Iris pigment epithelial cell (primary cell): ENCODE results near the gene IZUMO2.
"Not testable (repeated sequence)": the region's sequence is repeated elsewhere in the genome, so short reads cannot be mapped to it uniquely, and the experiment has no call there.

Experiments
- DNase-seq: peaks from one replicate; pipeline ENCODE4 v3.0.0-alpha.2; 2011; ENCODE audit warnings: low read depth

IZUMO2 gene

DNA sequence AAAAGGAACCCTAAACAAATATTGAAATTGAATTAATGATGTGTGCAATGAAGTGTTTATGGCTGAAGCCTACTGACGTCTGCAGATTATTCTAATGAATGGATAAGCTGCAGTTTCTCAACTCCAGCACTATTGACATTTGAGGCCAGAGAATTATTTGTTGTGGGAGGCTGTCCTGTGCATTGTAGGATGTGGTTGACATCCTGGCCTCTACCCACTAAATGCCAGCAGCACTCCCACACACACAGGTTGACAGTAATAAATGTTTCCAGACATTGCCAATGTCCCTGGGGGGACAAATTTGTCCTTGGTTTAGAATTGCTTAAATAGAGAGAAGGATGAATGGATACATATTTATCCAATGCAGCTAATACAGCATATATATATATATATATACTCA lies 21.1 kb upstream of the IZUMO2 start:
- DNase-seq: no peak

DNA sequence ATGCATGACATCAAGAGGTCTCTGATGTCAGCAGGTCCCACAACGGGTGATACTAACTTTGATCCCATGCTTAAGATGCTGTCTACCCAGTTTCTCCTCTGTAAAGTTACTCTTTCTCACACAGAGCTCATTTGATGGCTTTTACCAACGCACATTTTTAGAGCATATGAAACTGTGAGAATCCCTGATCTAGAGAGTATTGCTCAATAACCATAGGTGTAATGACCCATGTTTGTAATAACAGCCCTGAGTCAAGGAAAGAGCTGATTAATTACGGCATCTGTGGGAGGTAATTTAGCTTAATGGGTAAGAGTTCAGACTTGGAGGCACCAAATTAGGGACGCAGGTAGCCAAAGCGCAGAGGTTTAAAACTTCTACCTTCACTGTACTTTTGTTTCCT lies 18.0 kb upstream of the IZUMO2 start:
- DNase-seq: no peak

DNA sequence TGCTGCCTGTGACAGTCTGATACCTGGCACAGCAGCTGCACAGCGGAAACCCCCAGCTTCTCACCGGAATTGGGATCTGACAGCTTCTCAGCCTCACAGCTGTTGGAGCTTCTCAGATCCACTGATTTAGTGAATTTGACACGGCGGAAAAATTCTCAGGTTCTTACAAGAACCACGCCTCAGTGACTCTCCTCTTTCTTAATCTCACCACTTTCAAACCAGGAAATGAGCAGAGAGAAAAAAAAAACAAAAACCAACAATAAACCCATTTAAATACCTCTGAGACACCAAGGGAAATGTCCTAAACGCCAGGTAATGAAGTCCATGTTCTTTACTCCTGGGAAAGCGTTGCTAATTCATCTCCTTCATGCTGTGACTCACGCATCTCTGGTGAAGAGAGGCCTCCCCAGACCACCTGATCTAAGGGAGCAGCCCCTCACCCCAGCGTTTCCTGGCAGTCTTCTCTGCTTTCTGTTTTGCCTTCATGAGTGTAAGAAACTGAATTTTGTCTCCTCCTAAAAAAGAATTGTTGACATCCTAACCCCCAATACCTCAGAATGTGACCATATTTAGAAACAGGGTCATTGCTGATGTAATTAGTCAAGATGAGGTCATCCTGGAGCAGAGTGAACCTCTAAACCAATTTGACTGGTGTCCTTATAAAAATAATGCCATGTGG lies 15.9 kb upstream of the IZUMO2 start:
- DNase-seq: peak; percentile 16

- DNase-seq: no peak
Measured at GRCh38 chr19:50178320-50178719, 15.2 kb upstream of the IZUMO2 start.

DNA sequence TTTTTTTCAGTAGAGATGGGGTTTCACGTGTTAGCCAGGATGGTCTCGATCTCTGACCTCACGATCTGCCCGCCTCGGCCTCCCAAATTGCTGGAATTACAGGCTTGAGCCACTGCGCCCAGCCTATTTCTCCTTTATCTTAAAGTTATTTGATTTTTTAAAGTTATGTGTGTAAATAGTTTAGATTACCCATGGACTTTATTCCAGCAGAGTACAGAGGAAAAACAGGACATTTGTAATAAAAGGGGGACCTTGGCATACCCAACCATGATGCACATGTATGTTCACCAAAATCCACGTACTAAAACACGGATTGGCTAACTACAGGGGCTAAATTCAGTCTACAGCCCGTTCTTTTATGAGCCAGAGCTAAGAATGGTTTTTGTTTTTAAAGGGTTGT lies 13.7 kb upstream of the IZUMO2 start:
- DNase-seq: no peak

DNA sequence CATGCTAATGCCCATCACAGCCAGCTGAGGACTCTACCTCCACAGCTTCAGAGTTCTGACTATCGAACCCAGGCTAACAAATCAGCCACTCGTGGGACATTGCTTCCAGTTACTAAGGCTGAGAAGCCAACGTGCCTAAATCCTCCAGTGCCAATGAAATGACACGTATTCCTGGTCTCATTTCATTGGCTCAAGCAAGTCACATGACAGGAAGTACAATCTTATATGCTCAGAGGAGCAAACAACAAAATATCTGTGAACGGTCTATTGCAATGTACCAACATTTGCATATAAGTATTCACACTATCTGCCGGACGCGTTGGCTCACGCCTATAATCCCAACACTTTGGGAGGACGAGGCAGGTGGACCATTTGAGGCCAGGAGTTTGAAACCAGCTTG lies 12.8 kb upstream of the IZUMO2 start:
- no peak for DNase-seq

GRCh38 chr19:50174100-50174793 lies 11.2 kb upstream of the IZUMO2 start:
- DNase-seq: no peak

GRCh38 chr19:50173127-50173526 lies 10.0 kb upstream of the IZUMO2 start:
- no peak for DNase-seq

DNA sequence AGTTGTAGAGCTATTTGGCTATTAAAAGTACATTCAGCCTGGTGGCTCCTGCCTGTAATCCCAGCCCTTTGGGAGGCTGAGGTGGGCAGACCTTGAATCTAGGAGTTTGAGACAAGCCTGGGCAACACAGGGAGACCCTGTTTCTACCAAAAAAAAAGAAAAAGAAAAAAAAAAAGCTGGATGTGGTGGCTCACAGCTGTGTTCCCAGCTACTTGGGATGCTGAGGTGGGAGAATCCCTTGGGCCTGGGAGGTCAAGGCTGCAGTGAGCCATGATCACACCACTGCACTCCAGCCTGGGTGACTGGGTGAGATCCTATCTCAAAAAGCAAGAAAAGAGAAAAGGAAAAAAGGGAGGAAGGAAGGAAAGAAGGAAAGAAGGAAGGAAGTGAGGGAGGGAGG lies 9.6 kb upstream of the IZUMO2 start:
- DNase-seq: no peak

DNA sequence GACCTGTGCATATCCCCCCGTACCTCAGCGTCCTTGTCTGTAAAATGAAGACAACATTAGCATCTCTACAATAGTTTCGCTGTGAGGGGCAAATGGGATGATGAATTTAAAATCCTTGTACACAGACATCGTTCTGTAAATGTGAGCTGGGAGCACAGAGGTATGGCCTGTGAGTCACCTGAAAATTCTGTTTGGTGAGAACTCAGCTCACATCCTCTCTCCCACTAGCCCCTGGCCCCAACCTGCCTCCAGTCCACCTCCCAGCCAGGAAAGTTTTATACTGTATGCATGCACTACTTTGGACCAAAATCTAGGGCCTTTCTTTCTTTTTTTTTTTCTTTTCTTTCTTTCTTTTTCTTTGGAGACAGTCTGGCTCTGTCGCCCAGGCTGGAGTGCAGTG lies 8.7 kb upstream of the IZUMO2 start:
- no peak for DNase-seq

GRCh38 chr19:50167314-50167721 lies 4.2 kb upstream of the IZUMO2 start:
- no peak for DNase-seq

GRCh38 chr19:50159078-50159477 lies 4.0 kb downstream of the IZUMO2 start:
- no peak for DNase-seq

DNA sequence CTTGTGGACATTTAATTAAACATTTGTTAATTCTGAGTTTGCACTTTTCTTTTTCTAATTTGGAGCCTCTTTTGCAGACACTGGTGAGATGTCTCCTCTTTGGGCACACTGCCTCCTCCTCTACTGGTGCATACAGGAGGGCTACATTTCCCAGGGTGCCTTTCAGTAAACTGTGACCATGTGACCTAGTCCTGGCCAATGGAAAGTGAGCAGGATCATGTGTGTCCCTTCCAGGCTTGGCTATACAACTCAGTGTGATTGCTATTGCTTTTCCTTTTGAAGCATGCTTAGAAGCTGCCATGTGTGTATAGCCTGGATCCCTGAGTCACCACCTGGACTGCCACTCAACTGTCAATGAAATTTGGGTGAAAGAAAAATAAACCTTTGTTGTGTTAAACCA lies 4.5 kb downstream of the IZUMO2 start:
- DNase-seq: no peak

GRCh38 chr19:50155520-50156109 lies 7.5 kb downstream of the IZUMO2 start:
- no peak for DNase-seq

DNA sequence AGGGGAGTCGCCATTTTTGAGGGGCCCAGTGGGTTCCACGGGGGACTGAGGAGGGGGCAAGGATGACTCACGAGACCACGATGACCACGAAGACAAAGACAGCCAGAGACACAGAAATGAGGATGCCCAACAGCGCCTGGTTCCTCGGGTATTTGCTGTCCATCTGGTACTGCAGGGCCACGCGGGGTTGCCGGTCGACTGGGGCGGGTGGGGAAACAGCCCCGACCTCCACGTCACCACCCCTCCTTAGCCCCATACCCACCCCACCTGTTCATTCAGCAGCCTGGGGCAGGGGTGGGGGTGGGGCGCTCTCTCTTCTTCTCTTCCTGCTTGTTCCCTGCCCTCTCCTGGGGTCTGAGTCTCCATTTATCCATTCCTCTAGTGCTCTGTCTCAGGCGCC lies 8.6 kb downstream of the IZUMO2 start:
- DNase-seq: no peak

GRCh38 chr19:50152578-50152977 lies 10.5 kb downstream of the IZUMO2 start:
- no peak for DNase-seq

- DNase-seq: no peak
Measured at GRCh38 chr19:50148528-50148927, 14.6 kb downstream of the IZUMO2 start.

GRCh38 chr19:50147462-50148423 lies 15.3 kb downstream of the IZUMO2 start:
- DNase-seq: peak; percentile 93

- not testable (repeated sequence) for DNase-seq
Measured at GRCh38 chr19:50141921-50142320, 21.2 kb downstream of the IZUMO2 start.

- not testable (repeated sequence) for DNase-seq
Measured at GRCh38 chr19:50140118-50140845, 22.8 kb downstream of the IZUMO2 start.

- DNase-seq: not testable (repeated sequence)
Measured at GRCh38 chr19:50136603-50137365, 26.3 kb downstream of the IZUMO2 start.
